ENCODE results near the gene C16orf74.

- TF ChIP-seq GABPA (IDR thresholded peaks at IDR 0.05; ENCODE audit: borderline replicate concordance, insufficient read depth, low read length): no peak
- no peak for TF ChIP-seq POLR2AphosphoS5 (IDR thresholded peaks at IDR 0.05; ENCODE audit: low read depth, low read length)
- TF ChIP-seq CHD2 (IDR thresholded peaks at IDR 0.05; ENCODE audit: low read length): no peak
- TF ChIP-seq TAF1 (IDR thresholded peaks at IDR 0.05; ENCODE audit: low read depth, low read length): no peak
- TF ChIP-seq RAD21 (IDR thresholded peaks at IDR 0.05 in 1 of 2, conservative IDR thresholded peaks at IDR 0.05 in 1 of 2; ENCODE audit: low read depth in 2 of 2, low read length in 2 of 2): no peak
- no peak for TF ChIP-seq CTCF (IDR thresholded peaks at IDR 0.05; ENCODE audit: control extremely low read depth in 1 of 3, insufficient read depth in 1 of 3, low read depth in 1 of 3, low read length in 3 of 3)
- no peak for TF ChIP-seq ATF3 (IDR thresholded peaks at IDR 0.05; ENCODE audit: insufficient read depth, low read depth, low read length)
- no peak for TF ChIP-seq SP1 (IDR thresholded peaks at IDR 0.05; ENCODE audit: low read depth, low read length)
- no peak for TF ChIP-seq E2F6 (IDR thresholded peaks at IDR 0.05)
- TF ChIP-seq POLR2A (IDR thresholded peaks at IDR 0.05; ENCODE audit: control extremely low read depth in 1 of 2, low read depth in 2 of 2, low read length in 2 of 2): no peak
- TF ChIP-seq ZNF274 (IDR thresholded peaks at IDR 0.05; ENCODE audit: borderline replicate concordance, extremely low read depth, low read length): no peak
- TF ChIP-seq CHD7 (IDR thresholded peaks at IDR 0.05; ENCODE audit: insufficient replicate concordance, low read length): no peak
- no peak for TF ChIP-seq EZH2 (IDR thresholded peaks at IDR 0.05; ENCODE audit: low read depth, low read length, severe bottlenecking)
These were observed 34.2 kb downstream of the C16orf74 start for GRCh38 chr16:85716680-85717038.
